HL-60/S4 (cell line): ENCODE data around the gene ARMC5.

Source experiments
- in situ Hi-C: fragments of 300-500 bp; cut with MboI; formaldehyde crosslinking; loops from 2 replicates; pipeline ENCODE4 v1.14.3; 2022; ENCODE audit warnings: low sequenced_read_pairs

Gene ARMC5

GRCh38 chr16:31459687-31460581 lies 633 bp downstream of the ARMC5 start:
- in situ Hi-C loops, result loop anchor here (10.0 kb wide), 1 partner anchor 405 kb away; no protein-coding TSS in a partner anchor

- in situ Hi-C loops, result no loop called here
Observed at GRCh38 chr16:31460582-31461002, 1.3 kb downstream of the ARMC5 start.

GRCh38 chr16:31461201-31461920 lies 2.1 kb downstream of the ARMC5 start:
- in situ Hi-C loops, result no loop called here

- in situ Hi-C loops, result no loop called here
Observed at GRCh38 chr16:31461921-31462804, 2.9 kb downstream of the ARMC5 start.

GRCh38 chr16:31464348-31464769 lies 5.1 kb downstream of the ARMC5 start:
- in situ Hi-C loops, result no loop called here

- in situ Hi-C loops, result no loop called here
Observed at GRCh38 chr16:31464781-31465260, 5.5 kb downstream of the ARMC5 start.

- in situ Hi-C loops, result no loop called here
Observed at GRCh38 chr16:31465788-31466370, 6.6 kb downstream of the ARMC5 start.

- in situ Hi-C loops, result no loop called here
Observed at GRCh38 chr16:31466381-31466841, 7.1 kb downstream of the ARMC5 start.

GRCh38 chr16:31467151-31467773 lies 8.0 kb downstream of the ARMC5 start:
- in situ Hi-C loops, result no loop called here

- in situ Hi-C loops, result no loop called here
Observed at GRCh38 chr16:31467858-31468257, 8.6 kb downstream of the ARMC5 start.

- in situ Hi-C loops, result no loop called here
Observed at GRCh38 chr16:31470615-31471014, 11.3 kb downstream of the ARMC5 start.

- in situ Hi-C loops, result no loop called here
Observed at GRCh38 chr16:31471241-31471874, 12.1 kb downstream of the ARMC5 start.

- in situ Hi-C loops, result no loop called here
Observed at GRCh38 chr16:31471875-31472708, 12.8 kb downstream of the ARMC5 start, which contains the start of gene TGFB1I1. Gene TGFB1I1, plus strand, starts transcription at chr16:31472152. Its CDS starts 37 bp downstream, at chr16:31472189.

GRCh38 chr16:31472709-31473203 lies 13.5 kb downstream of the ARMC5 start:
- in situ Hi-C loops, result no loop called here

GRCh38 chr16:31473264-31473984 lies 14.1 kb downstream of the ARMC5 start:
- in situ Hi-C loops, result no loop called here

GRCh38 chr16:31474173-31474714 lies 14.9 kb downstream of the ARMC5 start:
- in situ Hi-C loops, result no loop called here
